ENCODE data around the gene TMEM43.

TMEM43 gene

GRCh38 chr3:14133876-14134275 lies 9.0 kb downstream of the TMEM43 start:
- no peaks in the 10 kb centered on the region for H3K9me3 ChIP-seq
- H3K4me3 ChIP-seq (ENCODE audit: low read depth, low read length): no peak overlapping the region
- H3K27me3 ChIP-seq: no peaks in the 10 kb centered on the region
- peaks cover 11% of the 10 kb centered on the region for H3K36me3 ChIP-seq
- no peaks in the 10 kb centered on the region for H3K4me1 ChIP-seq
- TF ChIP-seq CTCF (IDR thresholded peaks at IDR 0.05; ENCODE audit: low read depth, low read length): no peak
- DNase-seq: no peak

- Histone ChIP-seq H3K9me3 (no peaks in the 10 kb centered on the region), H3K4me3 (ENCODE audit: low read depth, low read length) (no peak overlapping the region), H3K4me1 (no peaks in the 10 kb centered on the region), H3K27me3 (no peaks in the 10 kb centered on the region), H3K36me3 (peaks cover 10% of the 10 kb centered on the region)
- no peak for DNase-seq
- no peak for TF ChIP-seq CTCF (IDR thresholded peaks at IDR 0.05; ENCODE audit: low read depth, low read length)
Observed at GRCh38 chr3:14134291-14134690, 9.4 kb downstream of the TMEM43 start.

GRCh38 chr3:14135581-14135980 lies 10.7 kb downstream of the TMEM43 start:
- no peak overlapping the region for H3K4me3 ChIP-seq (ENCODE audit: low read depth, low read length)
- H3K36me3 ChIP-seq: peaks cover 9% of the 10 kb centered on the region
- H3K27me3 ChIP-seq: no peaks in the 10 kb centered on the region
- no peaks in the 10 kb centered on the region for H3K4me1 ChIP-seq
- DNase-seq: no peak
- no peaks in the 10 kb centered on the region for H3K9me3 ChIP-seq
- no peak for TF ChIP-seq CTCF (IDR thresholded peaks at IDR 0.05; ENCODE audit: low read depth, low read length)

- no peak for TF ChIP-seq CTCF (IDR thresholded peaks at IDR 0.05; ENCODE audit: low read depth, low read length)
- Histone ChIP-seq H3K4me1 (no peaks in the 10 kb centered on the region), H3K36me3 (no peaks in the 10 kb centered on the region), H3K27me3 (no peaks in the 10 kb centered on the region), H3K9me3 (no peaks in the 10 kb centered on the region), H3K4me3 (ENCODE audit: low read depth, low read length) (no peak overlapping the region)
- no peak for DNase-seq
Observed at GRCh38 chr3:14137004-14137403, 12.2 kb downstream of the TMEM43 start.

- Histone ChIP-seq H3K9me3 (no peaks in the 10 kb centered on the region), H3K27me3 (no peaks in the 10 kb centered on the region), H3K4me3 (ENCODE audit: low read depth, low read length) (no peak overlapping the region), H3K36me3 (no peaks in the 10 kb centered on the region), H3K4me1 (no peaks in the 10 kb centered on the region)
- no peak for DNase-seq
- no peak for TF ChIP-seq CTCF (IDR thresholded peaks at IDR 0.05; ENCODE audit: low read depth, low read length)
Observed at GRCh38 chr3:14137445-14137844, 12.6 kb downstream of the TMEM43 start.

- no peaks in the 10 kb centered on the region for H3K9me3 ChIP-seq
- DNase-seq: no peak
- H3K4me1 ChIP-seq: no peaks in the 10 kb centered on the region
- no peaks in the 10 kb centered on the region for H3K27me3 ChIP-seq
- TF ChIP-seq CTCF (IDR thresholded peaks at IDR 0.05; ENCODE audit: low read depth, low read length): no peak
- H3K36me3 ChIP-seq: no peaks in the 10 kb centered on the region
- no peak overlapping the region for H3K4me3 ChIP-seq (ENCODE audit: low read depth, low read length)
Observed at GRCh38 chr3:14138109-14138877, 13.4 kb downstream of the TMEM43 start.
